Thoracic aorta (tissue), 2 donors: ENCODE data around the gene HPS5. TPM values are rescaled to one million over a fixed set of nuclear protein-coding genes. Genes with fewer than 3 reads are reported as not detected.
"Not testable (repeated sequence)": the region's sequence is repeated elsewhere in the genome, so short reads cannot be mapped to it uniquely, and the experiment has no call there.

Experiments used
- ATAC-seq: fragments of 150-250 bp; one replicate; pipeline ENCODE4 v1.8.0; 2017; ENCODE audit warnings: low read depth; ENCODE audit not compliant: insufficient number of reproducible peaks, low FRiP score
- DNase-seq: peaks from one replicate; pipeline ENCODE4 v3.0.0-alpha.2; 2020; ENCODE audit warnings: low spot score
- H3K27ac ChIP-seq, 2 donors: fragments of 200-600 bp; sonication (generic); 1 replicate in 1 of 2; 2 replicates in 1 of 2; pipeline ENCODE4 v1.5.1; 2016; ENCODE audit warnings: mild to moderate bottlenecking in 2 of 2, moderate library complexity in 2 of 2
- H3K27me3 ChIP-seq: fragments of 200-600 bp; sonication (generic); replicated peaks from 2 replicates; pipeline ENCODE4 v1.6.0; 2016; ENCODE audit warnings: mild to moderate bottlenecking; ENCODE audit not compliant: insufficient read depth
- H3K36me3 ChIP-seq: fragments of 200-600 bp; sonication (generic); one replicate; pipeline ENCODE4 v1.5.1; 2016
- H3K4me1 ChIP-seq, 2 donors: fragments of 200-600 bp; sonication (generic); 1 replicate in 1 of 2; 2 replicates in 1 of 2; pipeline versions ENCODE4 v1.5.1 to v1.6.0; 2016; ENCODE audit warnings: low read depth in 2 of 2, mild to moderate bottlenecking in 1 of 2; ENCODE audit not compliant: control insufficient read depth in 1 of 2
- H3K4me3 ChIP-seq: fragments of 200-600 bp; sonication (generic); 2 replicates; pipeline ENCODE4 v1.5.1; 2016; ENCODE audit warnings: mild to moderate bottlenecking
- H3K9me3 ChIP-seq: fragments of 200-600 bp; sonication (generic); 2 replicates; pipeline ENCODE4 v1.5.1; 2016
- total RNA-seq, 2 donors: library from RNA; depleted of rRNA; stranded (reverse); fragments of >200 nt; gene quantifications; one replicate each; pipeline versions ENCODE4 v1.1.0 to v1.2.3, GENCODE V29; 2016
- TF ChIP-seq, protein P1 (sequence below): fragments of 200-600 bp; sonication (generic); IDR thresholded peaks from one replicate; pipeline ENCODE4 v1.5.1; 2019; ENCODE audit warnings: antibody characterized with exemption

The HPS5 gene
- total RNA-seq, 2 donors from 2014 or later, result 42.9 to 139 TPM

DNA sequence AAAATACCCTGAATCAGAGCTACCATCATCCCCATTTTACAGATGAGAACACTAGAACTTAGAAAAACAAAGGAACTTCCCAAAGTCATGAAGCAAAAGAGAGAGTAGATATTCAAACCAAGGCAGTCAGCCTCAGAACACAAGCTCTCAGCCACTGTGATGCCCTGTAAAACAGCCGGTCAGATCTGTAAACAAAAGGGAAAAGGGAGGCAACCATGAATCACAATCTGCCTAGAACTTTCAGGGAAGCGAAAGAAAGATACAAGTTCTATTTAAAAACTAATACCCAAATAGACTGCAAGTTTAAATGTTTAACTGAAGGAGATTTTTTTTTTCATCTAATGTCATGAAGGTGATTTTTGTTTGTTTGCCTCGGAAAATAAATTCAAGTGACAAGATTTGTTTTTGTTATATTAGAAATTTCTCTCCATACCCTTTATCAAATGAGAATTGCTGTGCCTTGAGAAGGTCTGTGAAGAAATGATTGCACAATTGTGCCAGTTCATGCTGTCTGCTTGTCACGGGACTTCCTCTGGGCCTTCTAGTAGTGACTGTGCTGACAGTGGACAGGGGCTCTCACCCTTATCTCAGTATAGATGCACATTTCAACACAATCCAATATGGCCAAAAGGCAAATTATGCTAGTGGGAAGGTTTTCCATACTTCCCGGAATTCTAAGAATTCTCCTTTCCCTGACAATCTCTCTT, 44.2 kb downstream of the HPS5 start:
- Histone ChIP-seq H3K9me3 (no peaks in the 10 kb centered on the region), H3K4me1 (no peaks in the 10 kb centered on the region), H3K36me3 (peaks cover 12% of the 10 kb centered on the region), H3K27ac (no peak overlapping the region), H3K4me3 (no peak overlapping the region), H3K27me3 (no peaks in the 10 kb centered on the region)
- no peak for DNase-seq
- no peak for ATAC-seq
- TF ChIP-seq, protein P1, sequence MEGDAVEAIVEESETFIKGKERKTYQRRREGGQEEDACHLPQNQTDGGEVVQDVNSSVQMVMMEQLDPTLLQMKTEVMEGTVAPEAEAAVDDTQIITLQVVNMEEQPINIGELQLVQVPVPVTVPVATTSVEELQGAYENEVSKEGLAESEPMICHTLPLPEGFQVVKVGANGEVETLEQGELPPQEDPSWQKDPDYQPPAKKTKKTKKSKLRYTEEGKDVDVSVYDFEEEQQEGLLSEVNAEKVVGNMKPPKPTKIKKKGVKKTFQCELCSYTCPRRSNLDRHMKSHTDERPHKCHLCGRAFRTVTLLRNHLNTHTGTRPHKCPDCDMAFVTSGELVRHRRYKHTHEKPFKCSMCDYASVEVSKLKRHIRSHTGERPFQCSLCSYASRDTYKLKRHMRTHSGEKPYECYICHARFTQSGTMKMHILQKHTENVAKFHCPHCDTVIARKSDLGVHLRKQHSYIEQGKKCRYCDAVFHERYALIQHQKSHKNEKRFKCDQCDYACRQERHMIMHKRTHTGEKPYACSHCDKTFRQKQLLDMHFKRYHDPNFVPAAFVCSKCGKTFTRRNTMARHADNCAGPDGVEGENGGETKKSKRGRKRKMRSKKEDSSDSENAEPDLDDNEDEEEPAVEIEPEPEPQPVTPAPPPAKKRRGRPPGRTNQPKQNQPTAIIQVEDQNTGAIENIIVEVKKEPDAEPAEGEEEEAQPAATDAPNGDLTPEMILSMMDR, result no peak

DNA sequence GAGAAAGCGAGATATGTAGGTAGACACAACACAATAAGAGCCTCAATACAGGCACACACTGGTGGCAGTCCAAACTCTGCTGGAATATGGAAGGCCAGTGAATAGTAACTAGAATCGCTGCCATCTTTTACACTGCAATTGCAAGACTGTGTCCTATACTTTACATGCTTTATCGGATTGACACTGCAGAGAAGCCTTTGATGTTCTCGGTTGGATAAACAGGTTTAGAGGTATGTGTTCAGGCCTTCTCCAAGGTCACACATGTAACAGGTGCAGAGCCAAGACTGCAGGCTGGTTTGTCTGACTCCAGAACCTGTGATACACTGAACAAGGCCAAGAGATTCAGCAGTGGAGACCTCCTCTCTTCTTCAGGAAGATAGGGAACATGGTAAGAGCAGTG, 50.7 kb downstream of the HPS5 start:
- no peaks in the 10 kb centered on the region for H3K27me3 ChIP-seq
- H3K4me1 ChIP-seq, result no peaks in the 10 kb centered on the region
- H3K27ac ChIP-seq, result no peak overlapping the region
- no peaks in the 10 kb centered on the region for H3K36me3 ChIP-seq
- TF ChIP-seq, protein P1, result no peak
- no peak overlapping the region for H3K4me3 ChIP-seq
- ATAC-seq (no peak), DNase-seq (no peak)
- H3K9me3 ChIP-seq, result no peaks in the 10 kb centered on the region

DNA sequence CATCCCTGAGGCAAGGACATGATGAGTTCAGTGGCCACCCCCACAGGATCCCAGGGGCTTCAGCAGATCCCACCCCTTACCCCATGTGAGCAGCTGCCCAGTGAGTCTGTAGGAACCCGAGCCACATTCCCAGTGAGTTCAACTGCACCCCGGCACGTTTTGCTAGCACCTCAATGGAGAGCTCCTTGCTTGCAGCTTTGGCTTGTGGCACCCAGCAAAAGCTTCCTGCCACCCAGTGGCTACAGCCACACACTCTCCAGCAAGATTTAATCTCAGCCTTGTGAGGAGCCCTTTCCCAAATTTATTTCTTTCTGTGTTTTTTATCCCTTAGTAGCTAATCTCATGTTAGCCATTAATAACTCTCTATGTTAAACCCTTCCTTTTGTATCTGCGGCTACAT, 51.8 kb downstream of the HPS5 start:
- no peak for ATAC-seq
- DNase-seq, result no peak
- H3K27me3 ChIP-seq, result no peaks in the 10 kb centered on the region
- TF ChIP-seq, protein P1, result no peak
- no peaks in the 10 kb centered on the region for H3K36me3 ChIP-seq
- H3K4me3 ChIP-seq, result no peak overlapping the region
- no peak overlapping the region for H3K27ac ChIP-seq
- H3K9me3 ChIP-seq, result no peaks in the 10 kb centered on the region
- no peaks in the 10 kb centered on the region for H3K4me1 ChIP-seq

DNA sequence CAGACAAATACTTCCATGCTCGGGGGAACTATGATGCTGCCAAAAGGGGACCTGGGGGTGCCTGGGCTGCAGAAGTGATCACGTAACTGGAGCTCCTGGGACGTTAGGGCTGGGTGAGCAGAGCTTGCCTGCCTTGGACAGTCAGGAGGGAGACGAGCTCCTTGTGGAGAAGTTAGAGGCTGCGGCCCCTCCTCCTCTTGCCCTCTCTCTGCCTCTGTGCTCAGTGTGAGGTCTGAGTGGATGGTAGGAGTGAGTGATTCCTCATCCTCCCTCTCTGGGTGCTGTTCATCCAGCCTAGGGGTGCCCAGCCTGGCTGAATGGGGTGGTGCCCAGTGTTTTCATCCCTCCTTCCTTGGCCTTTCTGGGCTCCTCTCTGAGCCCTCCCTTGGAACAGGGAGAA, 52.7 kb downstream of the HPS5 start:
- not testable (repeated sequence) for H3K9me3 ChIP-seq, DNase-seq, H3K27me3 ChIP-seq, H3K36me3 ChIP-seq, ATAC-seq, H3K27ac ChIP-seq, H3K4me3 ChIP-seq, H3K4me1 ChIP-seq

DNA sequence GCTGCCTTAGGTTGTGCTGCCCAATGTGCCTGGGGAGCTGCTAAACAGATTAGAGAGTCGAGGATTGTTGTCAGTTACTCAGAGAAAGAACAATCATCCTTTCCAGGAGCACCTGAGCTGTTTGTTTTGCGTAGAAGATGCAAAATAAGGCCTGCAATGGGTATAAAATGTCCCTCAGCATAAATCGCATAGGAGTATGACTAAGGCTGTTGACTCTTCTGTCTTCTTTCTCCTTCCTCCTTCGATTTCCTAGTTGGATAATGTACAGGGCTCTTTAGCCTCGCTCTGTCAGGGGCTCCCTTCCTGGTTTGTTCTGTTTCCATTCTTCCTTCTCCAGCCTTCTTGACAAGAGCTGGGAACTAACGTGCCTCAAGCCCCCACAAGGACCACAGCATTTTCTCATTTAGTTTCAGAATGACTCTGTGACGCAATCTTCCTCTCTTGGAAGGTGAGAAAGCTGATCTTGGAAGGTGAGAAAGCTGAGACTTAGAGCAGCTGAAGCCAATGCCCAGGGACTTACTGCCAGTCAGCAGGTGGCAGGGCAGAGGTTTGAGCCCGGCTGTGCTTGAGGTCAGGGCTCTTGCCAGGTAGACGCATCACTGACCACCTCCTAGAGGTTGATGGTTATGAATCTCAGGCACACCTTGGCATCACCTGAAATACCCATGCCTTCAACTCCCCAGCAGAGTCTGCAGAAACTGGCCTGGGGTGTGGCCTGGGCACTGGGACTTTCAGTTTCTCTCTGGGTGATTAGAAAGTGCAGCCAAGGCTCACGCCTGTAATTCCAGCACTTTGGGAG, 54.4 kb downstream of the HPS5 start:
- not testable (repeated sequence) for H3K4me1 ChIP-seq, ATAC-seq, H3K4me3 ChIP-seq, H3K27ac ChIP-seq, DNase-seq, H3K36me3 ChIP-seq, H3K9me3 ChIP-seq, H3K27me3 ChIP-seq

DNA sequence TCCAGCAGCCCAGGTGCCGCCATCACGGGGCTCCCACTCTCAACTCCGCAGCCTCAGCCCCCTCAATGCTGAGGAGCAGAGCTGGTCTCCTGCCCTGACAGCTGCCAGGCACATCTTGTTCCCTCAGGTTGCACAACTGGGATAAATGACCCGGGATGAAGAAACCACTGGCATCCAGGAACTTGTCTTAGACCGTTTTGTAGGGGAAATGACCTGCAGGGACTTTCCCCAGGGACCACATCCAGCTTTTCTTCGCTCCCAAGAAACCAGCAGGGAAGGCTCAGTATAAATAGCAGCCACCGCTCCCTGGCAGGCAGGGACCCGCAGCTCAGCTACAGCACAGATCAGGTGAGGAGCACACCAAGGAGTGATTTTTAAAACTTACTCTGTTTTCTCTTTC, 56.0 kb downstream of the HPS5 start, which contains the start of gene SAA1:
TSS of gene SAA1 (plus strand) at position 316 of the 400 bp plus-strand sequence. CDS start 624 bp downstream, outside the sequence.
- Histone ChIP-seq H3K27me3 (no peaks in the 10 kb centered on the region), H3K9me3 (no peaks in the 10 kb centered on the region), H3K4me3 (no peak within 1 kb of the TSS), H3K36me3 (no peaks in the 10 kb centered on the region), H3K27ac (no peak within 1 kb of the TSS), H3K4me1 (no peaks in the 10 kb centered on the region)
- DNase-seq (no peak), ATAC-seq (no peak)
- TF ChIP-seq, protein P1, result no peak
